ENCODE measurements around the gene B4GALT2. TPM values are rescaled to one million over a fixed set of nuclear protein-coding genes. Genes with fewer than 3 reads are reported as not detected.
A peak's percentile ranks its signal among the peaks of the same experiment; 100 is the strongest.

The B4GALT2 gene
- total RNA-seq, 1 experiment from 2014 or later, result 70.9 TPM

DNA sequence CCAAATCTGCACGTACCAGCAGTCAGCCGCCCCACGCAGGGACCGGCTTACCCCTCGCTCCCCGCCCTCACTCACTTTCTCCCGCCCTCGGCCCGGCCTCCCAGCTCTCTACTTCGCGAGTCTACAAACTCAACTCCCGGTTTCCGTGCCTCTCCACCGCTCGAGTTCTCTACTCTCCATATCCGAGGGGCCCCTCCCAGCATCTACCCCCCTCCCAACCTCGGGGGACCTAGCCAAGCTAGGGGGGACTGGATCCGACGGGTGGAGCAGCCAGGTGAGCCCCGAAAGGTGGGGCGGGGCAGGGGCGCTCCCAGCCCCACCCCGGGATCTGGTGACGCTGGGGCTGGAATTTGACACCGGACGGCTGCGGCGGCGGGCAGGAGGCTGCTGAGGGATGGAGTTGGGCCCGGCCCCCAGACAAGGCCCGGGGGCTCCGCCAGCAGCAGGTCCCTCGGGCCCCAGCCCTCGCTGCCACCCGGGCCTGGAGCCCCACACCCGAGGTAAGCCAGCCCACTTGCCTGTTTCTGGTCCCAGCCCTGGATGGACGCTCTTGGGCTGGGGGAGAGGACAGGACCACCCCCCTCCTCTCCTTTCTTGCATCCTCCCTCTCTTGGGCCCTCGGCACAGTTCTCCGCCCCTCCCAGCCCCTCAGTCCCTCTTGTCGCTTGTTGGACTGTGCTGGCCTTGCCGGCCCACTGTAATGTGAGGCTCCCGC lies 45.5 kb upstream of the B4GALT2 start, which contains the start of gene ARTN:
ARTN (plus strand) TSS at position 416 of the 715 bp plus-strand sequence. CDS start 1,856 bp downstream, outside the sequence.
- Histone ChIP-seq H3K4me2 (ENCODE audit: insufficient read depth, insufficient read length, low read length) (peak within 1 kb of the TSS; percentile 65), H3K9me3 (ENCODE audit: control insufficient read depth, low read depth, low read length) (no peaks in the 10 kb centered on the region), H4K91ac (ENCODE audit: insufficient read length, low read depth, low read length) (no peak within 1 kb of the TSS), H3K18ac (ENCODE audit: insufficient read length, low read depth, low read length) (peak within 1 kb of the TSS; percentile 37), H3K79me2 (ENCODE audit: insufficient read depth, low read length) (no peaks in the 10 kb centered on the region), H3K14ac (ENCODE audit: insufficient read depth, low read length) (peak within 1 kb of the TSS; percentile 74), H3T11ph (ENCODE audit: low read length) (no peak within 1 kb of the TSS), H2BK5ac (ENCODE audit: insufficient read length, low read length) (no peak within 1 kb of the TSS), H4K8ac (replicated peaks; ENCODE audit: insufficient read length, low read depth, low read length) (no peak within 1 kb of the TSS), H2AFZ (ENCODE audit: low read length) (no peak within 1 kb of the TSS), H2AK5ac (ENCODE audit: insufficient read length, low read length) (no peak within 1 kb of the TSS), H3K9ac (ENCODE audit: extremely low read depth, insufficient read length, low read length) (peak within 1 kb of the TSS; percentile 20), H3K23ac (ENCODE audit: insufficient read length, low read depth, low read length) (no peak within 1 kb of the TSS), H3K27me3 (ENCODE audit: insufficient read depth, low read length) (no peaks in the 10 kb centered on the region), H3K56ac (ENCODE audit: insufficient read length, low read depth, low read length) (no peak within 1 kb of the TSS), H2BK20ac (ENCODE audit: low read depth, low read length, poor library complexity, severe bottlenecking) (no peak within 1 kb of the TSS), H2BK12ac (ENCODE audit: insufficient read length, low read depth, low read length) (no peak within 1 kb of the TSS), H4K20me1 (ENCODE audit: control insufficient read depth, insufficient read depth, insufficient read length) (no peaks in the 10 kb centered on the region), H3K23me2 (ENCODE audit: insufficient read length, low read depth, low read length, poor library complexity, severe bottlenecking) (peaks cover 21% of the 10 kb centered on the region), H3K27ac (ENCODE audit: insufficient read length, low read depth, low read length) (no peak within 1 kb of the TSS), H2BK15ac (ENCODE audit: low read depth, low read length) (peak within 1 kb of the TSS; percentile 9; the same call in 1 of the 2 replicates), H2BK120ac (ENCODE audit: low read depth, low read length, poor library complexity, severe bottlenecking) (no peak within 1 kb of the TSS), H3K79me1 (ENCODE audit: insufficient read depth, low read depth, low read length, poor library complexity, severe bottlenecking) (no peaks in the 10 kb centered on the region), H4K5ac (ENCODE audit: insufficient read length, low read depth, low read length) (no peak within 1 kb of the TSS), H3K4me1 (ENCODE audit: insufficient read depth, low read length) (peaks cover 6% of the 10 kb centered on the region; the same call in 1 of the 2 replicates), H3K4ac (ENCODE audit: low read depth, low read length) (no peak within 1 kb of the TSS)
- H3K9me3 Mint-ChIP-seq, result no peaks in the 10 kb centered on the region
- no CpG with 5 or more reads among the region's 42 CpGs for WGBS (ENCODE audit: extremely low coverage, insufficient read length, low lambda C conversion rate)
- DNase-seq, result peak; percentile 85
- peaks cover 0 to 6% (median 0%) of the 10 kb centered on the region in 3 experiments; a peak in 1 of 7 replicates for H3K36me3 Mint-ChIP-seq (ENCODE audit: insufficient read depth in 1 of 3, low read depth in 3 of 3)
- peak within 1 kb of the TSS; percentile 72 to 89 (median 85); a peak in 6 of 7 replicates for H3K27ac Mint-ChIP-seq
- H3K27me3 Mint-ChIP-seq (ENCODE audit: low read depth), result peaks cover 15% of the 10 kb centered on the region
- peaks cover 39 to 46% of the 10 kb centered on the region in 2 experiments for H3K4me1 Mint-ChIP-seq
- peak within 1 kb of the TSS; percentile 76 to 88 for H3K4me3 Mint-ChIP-seq
- TF ChIP-seq, protein P1, sequence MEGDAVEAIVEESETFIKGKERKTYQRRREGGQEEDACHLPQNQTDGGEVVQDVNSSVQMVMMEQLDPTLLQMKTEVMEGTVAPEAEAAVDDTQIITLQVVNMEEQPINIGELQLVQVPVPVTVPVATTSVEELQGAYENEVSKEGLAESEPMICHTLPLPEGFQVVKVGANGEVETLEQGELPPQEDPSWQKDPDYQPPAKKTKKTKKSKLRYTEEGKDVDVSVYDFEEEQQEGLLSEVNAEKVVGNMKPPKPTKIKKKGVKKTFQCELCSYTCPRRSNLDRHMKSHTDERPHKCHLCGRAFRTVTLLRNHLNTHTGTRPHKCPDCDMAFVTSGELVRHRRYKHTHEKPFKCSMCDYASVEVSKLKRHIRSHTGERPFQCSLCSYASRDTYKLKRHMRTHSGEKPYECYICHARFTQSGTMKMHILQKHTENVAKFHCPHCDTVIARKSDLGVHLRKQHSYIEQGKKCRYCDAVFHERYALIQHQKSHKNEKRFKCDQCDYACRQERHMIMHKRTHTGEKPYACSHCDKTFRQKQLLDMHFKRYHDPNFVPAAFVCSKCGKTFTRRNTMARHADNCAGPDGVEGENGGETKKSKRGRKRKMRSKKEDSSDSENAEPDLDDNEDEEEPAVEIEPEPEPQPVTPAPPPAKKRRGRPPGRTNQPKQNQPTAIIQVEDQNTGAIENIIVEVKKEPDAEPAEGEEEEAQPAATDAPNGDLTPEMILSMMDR (conservative IDR thresholded peaks at IDR 0.05), result no peak
